ENCODE data around the gene HESX1. TPM values are rescaled to one million over a fixed set of nuclear protein-coding genes. Genes with fewer than 3 reads are reported as not detected.

Gene HESX1
- total RNA-seq, 1 experiment from 2014 or later: 1.3 TPM

DNA sequence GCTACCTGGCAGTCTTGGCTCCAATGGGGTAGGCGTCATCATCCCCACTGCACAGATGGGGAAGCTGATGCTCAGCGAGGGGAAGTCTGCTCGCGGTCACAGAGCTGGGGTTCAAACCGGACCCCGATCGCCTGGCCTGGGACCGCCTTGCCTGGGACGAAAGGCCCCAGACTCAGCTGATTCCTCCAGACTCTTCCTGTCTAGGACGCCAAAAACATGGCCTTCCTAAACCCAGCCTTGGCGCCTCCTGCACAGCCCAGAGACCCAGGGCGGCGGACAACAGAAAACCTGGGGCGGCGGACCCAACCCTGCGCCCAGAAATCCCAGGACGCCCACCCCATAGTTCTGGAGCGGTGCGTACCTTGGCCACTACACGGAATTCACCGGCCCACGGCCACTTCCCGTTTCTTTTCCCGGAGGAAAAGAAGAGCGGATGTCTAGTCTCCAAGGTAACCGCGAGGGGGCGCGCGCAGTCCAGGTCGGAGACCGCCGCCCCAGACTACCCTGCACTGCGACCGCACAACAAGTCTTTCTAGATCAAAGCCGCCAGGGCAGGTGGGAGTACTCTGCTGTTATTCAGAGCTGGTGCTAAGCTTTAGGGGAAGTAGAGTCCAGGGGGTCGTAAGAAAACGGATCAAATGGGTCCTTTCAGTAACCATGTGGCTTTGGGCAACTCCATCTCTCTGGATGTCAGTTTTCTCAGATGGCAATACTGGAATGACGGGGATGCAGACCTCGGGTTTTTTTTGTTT lies 29.7 kb downstream of the HESX1 start:
- intact Hi-C loops (cut with micrococcal nuclease): loop anchor here (1.0 to 10.0 kb wide), 4 partner anchors 52 to 685 kb away; no protein-coding TSS in a partner anchor
- POLR2A ChIA-PET: interaction anchor here (0.5 to 1.6 kb wide), 11 partner anchors 26 to 428 kb away, joined by 3 to 7 read pairs (median 3); no protein-coding TSS in a partner anchor

DNA sequence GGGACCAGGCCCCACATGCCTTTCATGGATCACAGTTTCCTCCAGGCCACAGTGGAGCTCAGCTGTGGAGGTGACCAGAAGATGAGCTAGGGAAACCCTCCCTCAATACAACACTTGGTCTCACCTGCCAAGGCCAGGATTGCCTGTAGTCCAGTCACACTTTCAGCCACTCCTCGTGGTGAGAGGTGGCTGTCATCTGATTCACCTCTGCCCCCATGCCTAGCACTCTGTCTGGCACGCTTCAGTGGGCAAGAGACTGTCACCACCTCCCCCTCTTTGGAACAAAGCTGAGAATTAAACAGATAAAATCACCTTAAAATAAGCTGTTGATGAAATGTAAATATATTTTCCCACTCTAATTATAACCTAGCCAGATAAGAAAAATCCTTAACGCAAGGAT lies 30.7 kb downstream of the HESX1 start:
- Mint-ChIP-seq H3K27me3 (ENCODE audit: insufficient read depth, unreplicated experiment) (peaks cover 16% of the 10 kb centered on the region), H3K4me1 (ENCODE audit: insufficient read depth, unreplicated experiment) (peaks cover 7% of the 10 kb centered on the region), H3K9me3 (ENCODE audit: unreplicated experiment) (no peaks in the 10 kb centered on the region), H3K4me3 (ENCODE audit: unreplicated experiment) (no peak overlapping the region), H3K36me3 (ENCODE audit: insufficient read depth, unreplicated experiment) (no peaks in the 10 kb centered on the region), H3K27ac (ENCODE audit: low read depth, unreplicated experiment) (no peak overlapping the region)
- no peak for DNase-seq (ENCODE audit: unreplicated experiment)
- BruUV-seq (replicated peaks): no TSS peak
- ChIA-PET CTCF (interaction anchor here (0.6 to 6.7 kb wide), 19 partner anchors 9 to 858 kb away, joined by 3 to 53 read pairs (median 3); partner anchors contain the start of gene HESX1), POLR2A (interaction anchor here (0.8 to 1.2 kb wide), 4 partner anchors 55 to 70 kb away, joined by 3 to 4 read pairs (median 4); no protein-coding TSS in a partner anchor)
- intact Hi-C loops (cut with micrococcal nuclease): loop anchor here (5.0 kb wide), 1 partner anchor 162 kb away; no protein-coding TSS in a partner anchor
- TF ChIP-seq, protein P1, sequence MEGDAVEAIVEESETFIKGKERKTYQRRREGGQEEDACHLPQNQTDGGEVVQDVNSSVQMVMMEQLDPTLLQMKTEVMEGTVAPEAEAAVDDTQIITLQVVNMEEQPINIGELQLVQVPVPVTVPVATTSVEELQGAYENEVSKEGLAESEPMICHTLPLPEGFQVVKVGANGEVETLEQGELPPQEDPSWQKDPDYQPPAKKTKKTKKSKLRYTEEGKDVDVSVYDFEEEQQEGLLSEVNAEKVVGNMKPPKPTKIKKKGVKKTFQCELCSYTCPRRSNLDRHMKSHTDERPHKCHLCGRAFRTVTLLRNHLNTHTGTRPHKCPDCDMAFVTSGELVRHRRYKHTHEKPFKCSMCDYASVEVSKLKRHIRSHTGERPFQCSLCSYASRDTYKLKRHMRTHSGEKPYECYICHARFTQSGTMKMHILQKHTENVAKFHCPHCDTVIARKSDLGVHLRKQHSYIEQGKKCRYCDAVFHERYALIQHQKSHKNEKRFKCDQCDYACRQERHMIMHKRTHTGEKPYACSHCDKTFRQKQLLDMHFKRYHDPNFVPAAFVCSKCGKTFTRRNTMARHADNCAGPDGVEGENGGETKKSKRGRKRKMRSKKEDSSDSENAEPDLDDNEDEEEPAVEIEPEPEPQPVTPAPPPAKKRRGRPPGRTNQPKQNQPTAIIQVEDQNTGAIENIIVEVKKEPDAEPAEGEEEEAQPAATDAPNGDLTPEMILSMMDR (IDR thresholded peaks at IDR 0.05; ENCODE audit: unreplicated experiment): no peak

More for the DNA sequence above, 29.7 kb downstream of the HESX1 start:
- CTCF ChIA-PET: interaction anchor here (0.5 to 6.7 kb wide), 44 partner anchors 9 to 1315 kb away, joined by 3 to 53 read pairs (median 4); partner anchors contain the start of gene APPL1
- Mint-ChIP-seq H3K27me3 (ENCODE audit: insufficient read depth, unreplicated experiment) (peaks cover 16% of the 10 kb centered on the region), H3K36me3 (ENCODE audit: insufficient read depth, unreplicated experiment) (no peaks in the 10 kb centered on the region), H3K27ac (ENCODE audit: low read depth, unreplicated experiment) (no peak overlapping the region), H3K4me1 (ENCODE audit: insufficient read depth, unreplicated experiment) (peaks cover 7% of the 10 kb centered on the region), H3K4me3 (ENCODE audit: unreplicated experiment) (peak overlapping the region; percentile 52), H3K9me3 (ENCODE audit: unreplicated experiment) (no peaks in the 10 kb centered on the region)
- DNase-seq (ENCODE audit: unreplicated experiment): peak; percentile 80
- no TSS peak for BruUV-seq (replicated peaks)
- TF ChIP-seq, protein P1 (IDR thresholded peaks at IDR 0.05; ENCODE audit: unreplicated experiment): peak; percentile 81

DNA sequence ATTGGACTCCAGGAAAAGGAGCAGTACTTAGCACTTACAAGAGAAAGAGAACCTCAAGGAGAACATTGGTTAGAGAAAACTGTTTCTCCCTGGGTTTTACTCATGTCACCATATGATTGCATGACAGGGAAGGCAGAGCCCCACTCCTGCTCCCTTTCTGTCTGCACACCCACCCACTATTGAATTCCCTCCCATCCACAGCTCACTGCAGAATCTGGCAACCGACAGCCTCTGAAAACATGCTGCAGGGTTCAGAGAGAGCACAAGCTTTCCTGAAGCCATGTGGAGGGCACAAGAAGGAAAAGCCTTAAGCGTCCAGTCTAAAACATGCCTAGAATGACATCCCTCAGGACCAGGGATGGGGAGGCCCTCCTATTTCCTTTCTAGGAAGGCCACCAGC lies 31.6 kb downstream of the HESX1 start:
- Mint-ChIP-seq H3K4me1 (ENCODE audit: insufficient read depth, unreplicated experiment) (peaks cover 7% of the 10 kb centered on the region), H3K27me3 (ENCODE audit: insufficient read depth, unreplicated experiment) (peaks cover 17% of the 10 kb centered on the region), H3K27ac (ENCODE audit: low read depth, unreplicated experiment) (no peak overlapping the region), H3K36me3 (ENCODE audit: insufficient read depth, unreplicated experiment) (no peaks in the 10 kb centered on the region), H3K4me3 (ENCODE audit: unreplicated experiment) (no peak overlapping the region), H3K9me3 (ENCODE audit: unreplicated experiment) (no peaks in the 10 kb centered on the region)
- CTCF ChIA-PET: interaction anchor here (1.0 to 6.7 kb wide), 3 partner anchors 31 to 169 kb away, joined by 4 to 53 read pairs (median 5); partner anchors contain the start of gene HESX1
- no TSS peak for BruUV-seq (replicated peaks)
- POLR2A ChIA-PET: interaction anchor here (1.2 kb wide), 1 partner anchor 61 kb away, joined by 3 read pairs; no protein-coding TSS in a partner anchor
- TF ChIP-seq, protein P1 (IDR thresholded peaks at IDR 0.05; ENCODE audit: unreplicated experiment): no peak
- intact Hi-C loops (cut with micrococcal nuclease): loop anchor here (5.0 kb wide), 1 partner anchor 161 kb away; no protein-coding TSS in a partner anchor
- no peak for DNase-seq (ENCODE audit: unreplicated experiment)

DNA sequence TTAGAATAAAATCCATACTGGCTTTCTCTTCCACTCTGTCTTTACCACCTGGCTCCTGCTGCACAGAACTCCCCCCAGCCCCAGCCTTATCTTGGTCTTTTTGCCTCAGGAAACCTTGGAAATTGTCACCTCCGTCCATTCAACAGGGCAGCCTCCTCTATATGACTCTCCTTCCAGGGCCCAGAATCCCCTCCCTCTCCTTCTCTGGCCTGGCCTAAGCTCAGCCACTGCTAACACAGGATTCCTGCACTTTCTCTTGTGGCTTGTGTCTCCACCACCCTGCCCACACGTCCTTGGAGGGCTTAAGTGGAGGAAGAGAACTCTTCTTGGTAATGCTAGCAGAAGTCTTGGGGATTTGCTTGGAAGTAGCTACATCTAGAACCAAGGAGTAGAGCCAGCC lies 33.1 kb downstream of the HESX1 start:
- peaks cover 7% of the 10 kb centered on the region for H3K4me1 Mint-ChIP-seq (ENCODE audit: insufficient read depth, unreplicated experiment)
- TF ChIP-seq, protein P1 (IDR thresholded peaks at IDR 0.05; ENCODE audit: unreplicated experiment): no peak
- intact Hi-C loops (cut with micrococcal nuclease): loop anchor here (5.0 kb wide), 1 partner anchor 159 kb away; no protein-coding TSS in a partner anchor
- H3K9me3 Mint-ChIP-seq (ENCODE audit: unreplicated experiment): no peaks in the 10 kb centered on the region
- peaks cover 23% of the 10 kb centered on the region for H3K27me3 Mint-ChIP-seq (ENCODE audit: insufficient read depth, unreplicated experiment)
- POLR2A ChIA-PET: no interaction called here
- CTCF ChIA-PET: interaction anchor here (0.6 to 6.7 kb wide), 4 partner anchors 56 to 558 kb away, joined by 3 to 53 read pairs (median 3); no protein-coding TSS in a partner anchor
- no peaks in the 10 kb centered on the region for H3K36me3 Mint-ChIP-seq (ENCODE audit: insufficient read depth, unreplicated experiment)
- H3K27ac Mint-ChIP-seq (ENCODE audit: low read depth, unreplicated experiment): no peak overlapping the region
- BruUV-seq (replicated peaks): no TSS peak
- no peak for DNase-seq (ENCODE audit: unreplicated experiment)
- no peak overlapping the region for H3K4me3 Mint-ChIP-seq (ENCODE audit: unreplicated experiment)
